NCI-H2171 (cell line): ENCODE data around the gene NBAS.

Source experiments
- DNase-seq: peaks from one replicate; lab custom pipeline; 2025; lab: John Stamatoyannopoulos, UW

The NBAS gene

DNA sequence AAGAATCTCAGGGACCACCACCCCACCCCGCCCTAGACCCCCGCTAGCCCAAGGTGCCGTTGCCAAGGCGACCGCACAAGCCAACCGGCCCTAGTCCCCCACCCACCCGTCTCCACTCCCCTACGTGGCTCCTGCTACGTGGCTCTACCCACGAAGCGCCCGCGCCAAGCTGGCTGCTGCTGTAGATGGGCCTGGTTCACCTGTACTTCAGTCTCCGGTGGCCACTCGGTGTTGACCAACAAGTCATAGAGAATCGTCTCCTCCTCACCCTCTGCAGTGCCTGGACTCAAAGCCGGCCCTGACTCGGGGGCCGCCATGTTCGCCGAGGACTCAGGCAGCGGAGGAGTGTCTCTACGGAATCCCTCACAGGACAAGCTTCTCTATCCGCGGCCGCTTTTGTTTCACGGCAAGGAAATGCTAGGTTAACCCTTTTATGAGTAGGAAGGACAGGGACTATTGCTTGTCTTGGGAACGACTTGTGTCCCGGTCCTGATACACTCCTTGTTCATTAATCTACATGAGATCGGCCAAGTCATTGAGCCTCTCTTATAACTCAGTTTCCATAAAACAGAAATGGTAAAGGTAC, at the start of gene NBAS:
Gene NBAS, minus strand, starts transcription at position 347 of the 586 bp plus-strand sequence. Its CDS starts 30 bp downstream, at position 317.
- DNase-seq: peak; percentile 88

- DNase-seq: no peak
Measured at GRCh38 chr2:15610430-15610952, 49.4 kb upstream of the NBAS start.

DNA sequence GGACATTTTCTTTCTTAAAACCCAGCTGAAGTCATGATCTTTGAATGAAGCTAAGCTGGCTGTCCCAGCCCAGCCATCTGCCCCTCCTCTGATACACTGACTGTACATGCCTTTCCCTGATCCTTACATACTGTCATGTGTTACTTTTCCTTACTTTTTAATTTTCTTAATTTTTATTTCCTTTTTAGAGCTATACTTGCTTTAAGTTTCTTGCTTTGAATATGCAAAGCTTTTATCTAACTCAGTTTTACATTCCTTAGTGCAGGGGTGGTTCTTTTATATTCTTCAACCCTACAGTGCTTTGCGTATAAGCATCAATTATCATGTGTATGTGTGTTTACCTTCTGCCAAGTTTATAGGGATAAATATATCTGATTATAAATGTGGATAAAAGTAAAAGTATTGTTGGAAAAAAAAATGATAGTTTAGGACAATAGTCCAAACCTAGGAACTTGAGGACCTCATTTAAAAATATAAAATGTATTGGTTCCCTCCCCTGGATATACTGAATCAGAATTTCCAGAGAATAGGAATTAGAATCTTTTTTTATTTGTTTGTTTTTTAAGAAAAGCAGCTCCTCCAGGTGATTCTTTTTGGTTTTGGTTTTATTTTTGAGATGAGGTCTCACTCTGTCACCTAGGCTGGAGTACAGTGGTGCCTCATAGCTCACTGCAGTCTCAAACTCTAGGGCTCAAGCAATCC, 48.4 kb upstream of the NBAS start:
- no peak for DNase-seq

DNA sequence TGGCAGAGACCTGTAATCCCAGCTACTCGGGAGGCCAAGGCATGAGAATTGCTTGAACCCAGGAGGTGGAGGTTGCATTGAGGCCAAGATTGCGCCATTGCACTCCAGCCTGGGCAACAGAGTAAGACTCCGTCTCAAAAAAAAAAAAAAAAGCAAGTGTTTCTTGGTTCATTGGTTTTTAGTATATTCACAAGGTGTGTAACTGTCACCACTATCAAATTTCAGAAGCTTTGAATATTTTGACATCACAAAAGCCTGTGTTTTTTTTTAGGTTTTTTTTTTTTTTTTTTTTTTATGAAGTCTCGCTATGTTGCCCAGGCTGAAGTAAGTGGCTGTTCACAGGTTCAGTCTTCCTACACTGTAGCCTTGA, 47.2 kb upstream of the NBAS start:
- DNase-seq: no peak

DNA sequence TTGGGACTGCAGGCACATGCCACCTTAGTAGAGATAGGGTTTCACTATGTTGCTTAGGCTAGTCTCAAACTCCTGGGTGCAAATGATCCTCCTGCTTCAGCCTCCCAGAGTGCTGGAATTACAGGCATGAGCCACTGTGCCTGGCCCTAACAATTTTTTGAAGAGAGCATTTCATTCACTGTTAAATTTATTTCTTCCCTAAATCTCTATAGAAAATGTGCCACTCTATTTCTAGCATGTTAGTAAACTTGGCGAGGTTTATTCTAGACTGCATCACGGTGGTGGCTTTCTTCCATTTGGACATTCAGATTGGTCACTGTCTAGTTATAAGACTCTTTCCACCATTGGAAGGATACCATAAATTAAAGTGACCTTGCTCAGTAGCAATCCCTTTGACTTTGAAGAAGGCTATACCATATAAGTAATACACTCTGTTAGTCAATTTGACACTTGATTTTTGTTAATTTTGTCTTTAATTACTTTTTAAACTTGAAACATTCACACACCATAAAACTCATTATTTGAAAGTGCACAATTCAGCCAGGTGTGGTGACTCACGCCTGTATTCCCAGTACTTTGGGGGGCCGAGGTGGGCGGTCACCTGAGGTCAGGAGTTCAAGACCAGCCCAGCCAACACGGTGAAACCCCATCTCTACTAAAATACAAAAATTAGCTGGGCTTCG, 46.7 kb upstream of the NBAS start:
- DNase-seq: no peak

- no peak for DNase-seq
Measured at GRCh38 chr2:15606481-15607441, 45.6 kb upstream of the NBAS start.

DNA sequence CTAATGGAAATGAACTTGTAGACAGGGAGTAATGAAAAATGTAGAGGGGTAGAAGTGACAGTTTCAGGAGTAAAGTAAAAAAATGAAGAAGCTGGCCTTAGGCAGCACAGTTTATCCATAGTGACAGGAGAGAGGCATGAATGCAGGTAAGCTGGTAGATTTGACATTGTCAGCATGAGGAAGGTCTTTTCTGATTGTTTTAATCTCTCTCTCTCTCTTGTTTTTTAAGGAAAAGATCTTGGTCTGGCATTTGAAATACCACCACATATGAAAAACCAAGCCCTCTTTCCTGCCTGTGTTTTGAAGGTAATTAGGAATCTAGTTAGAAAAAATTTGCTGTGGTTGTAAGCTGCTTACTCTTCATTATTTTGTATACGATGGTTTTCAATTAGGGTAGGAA, 44.6 kb upstream of the NBAS start:
- no peak for DNase-seq

- no peak for DNase-seq
Measured at GRCh38 chr2:15603948-15604347, 42.8 kb upstream of the NBAS start.

DNA sequence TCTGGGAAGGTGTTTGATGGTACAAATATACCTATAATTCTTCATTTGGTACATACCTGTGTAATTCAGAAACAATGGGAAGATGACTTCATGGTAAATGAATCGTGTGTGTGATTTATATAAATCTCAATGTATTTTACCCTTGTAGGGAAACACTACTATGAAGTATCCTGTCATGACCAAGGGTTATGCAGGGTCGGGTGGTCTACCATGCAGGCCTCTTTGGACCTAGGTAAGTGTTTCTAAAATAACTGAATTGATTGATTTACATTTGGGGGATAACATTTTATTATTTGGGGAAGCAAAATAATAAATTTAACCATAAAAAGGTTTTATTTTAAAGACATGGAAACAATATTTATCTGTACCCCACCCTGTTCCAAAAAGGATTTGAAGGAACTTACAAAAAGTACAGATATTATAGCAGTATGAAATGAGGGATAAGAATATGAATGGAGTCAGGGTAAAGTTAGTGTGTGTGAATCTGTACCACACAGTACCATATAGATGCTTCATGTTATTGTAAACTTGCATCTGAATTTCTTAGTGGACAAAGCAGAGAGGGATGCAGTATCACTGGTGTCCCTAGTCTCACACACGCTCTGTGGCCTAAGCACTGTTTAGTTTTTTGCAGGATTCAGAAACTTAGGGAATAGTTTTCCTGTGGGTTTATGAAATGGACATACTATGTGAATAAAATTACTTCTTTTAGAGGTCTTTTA, 42.1 kb upstream of the NBAS start:
- no peak for DNase-seq

- no peak for DNase-seq
Measured at GRCh38 chr2:15602393-15602792, 41.3 kb upstream of the NBAS start.

DNA sequence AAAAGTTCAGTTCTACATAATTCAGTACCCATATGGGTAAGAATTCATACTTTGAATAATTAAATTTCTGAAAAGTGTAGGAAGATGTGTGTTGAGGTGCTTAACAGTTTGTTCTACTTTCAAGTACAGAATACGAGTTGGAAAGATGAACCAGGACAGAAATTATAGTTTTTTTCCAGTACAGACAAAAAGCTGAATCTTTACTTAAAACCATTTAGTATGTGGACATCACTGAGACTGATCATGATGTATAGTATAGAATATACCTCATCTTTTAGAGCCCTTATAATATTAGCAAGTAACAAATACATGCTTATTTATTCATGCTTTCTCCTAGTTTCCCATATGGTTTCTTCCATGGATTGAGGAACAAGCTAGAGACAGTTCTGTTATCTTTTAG, 40.5 kb upstream of the NBAS start:
- no peak for DNase-seq

DNA sequence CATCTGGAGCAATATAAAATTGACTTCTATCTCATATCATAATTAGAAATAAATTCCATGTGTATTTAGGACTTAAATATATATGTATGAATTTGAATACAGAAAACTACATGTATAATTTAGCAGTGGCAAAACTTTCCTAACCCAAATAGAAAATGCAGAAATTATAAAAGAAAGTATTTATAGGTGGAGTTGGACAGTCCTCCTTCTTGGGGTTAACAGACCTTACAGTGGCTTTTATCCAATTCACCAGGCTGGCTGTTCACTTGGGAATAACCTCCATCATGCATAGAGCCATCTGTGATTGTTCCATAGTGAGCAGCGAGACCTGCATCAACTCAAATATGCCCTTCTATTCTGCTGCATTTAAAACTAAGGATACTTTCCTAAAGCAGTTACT, 38.9 kb upstream of the NBAS start:
- DNase-seq: no peak

DNA sequence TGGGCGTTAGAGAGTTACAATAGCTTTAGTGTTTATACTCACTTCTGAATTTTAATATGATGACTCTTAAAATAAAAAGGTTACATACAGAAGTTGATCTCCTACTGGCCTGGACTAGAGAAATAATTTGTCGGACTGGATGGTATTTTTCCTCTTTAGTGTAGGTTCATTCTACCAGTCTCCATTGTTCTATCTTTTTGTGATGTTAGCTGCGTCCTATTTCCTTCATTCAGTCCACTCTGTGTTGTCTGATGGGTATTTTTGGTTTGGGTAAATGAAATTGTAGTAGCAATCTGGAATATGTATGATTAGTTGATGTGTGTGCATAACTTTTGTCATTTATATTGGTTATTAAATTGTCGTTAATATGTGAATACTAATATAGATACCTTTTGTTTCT, 35.8 kb upstream of the NBAS start:
- no peak for DNase-seq

DNA sequence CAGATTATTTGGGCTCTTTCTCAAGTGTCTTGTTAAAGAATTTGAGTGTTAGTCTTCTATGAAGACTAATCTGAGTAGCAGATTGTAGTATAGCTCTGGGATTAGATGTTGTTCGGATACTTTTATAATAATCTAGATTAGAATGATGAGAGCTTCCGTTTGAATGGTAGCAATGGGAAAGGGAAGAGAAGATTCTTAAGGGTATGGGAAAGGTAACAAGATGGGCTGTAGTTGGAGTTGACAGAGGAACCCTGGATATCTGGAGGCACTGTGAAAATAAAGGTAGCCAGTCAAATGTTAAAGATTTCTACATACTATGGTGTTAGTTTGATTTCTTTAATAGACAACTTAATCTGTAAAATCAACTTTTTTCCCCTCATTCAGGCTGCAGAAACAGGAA, 35.2 kb upstream of the NBAS start:
- DNase-seq: no peak

DNA sequence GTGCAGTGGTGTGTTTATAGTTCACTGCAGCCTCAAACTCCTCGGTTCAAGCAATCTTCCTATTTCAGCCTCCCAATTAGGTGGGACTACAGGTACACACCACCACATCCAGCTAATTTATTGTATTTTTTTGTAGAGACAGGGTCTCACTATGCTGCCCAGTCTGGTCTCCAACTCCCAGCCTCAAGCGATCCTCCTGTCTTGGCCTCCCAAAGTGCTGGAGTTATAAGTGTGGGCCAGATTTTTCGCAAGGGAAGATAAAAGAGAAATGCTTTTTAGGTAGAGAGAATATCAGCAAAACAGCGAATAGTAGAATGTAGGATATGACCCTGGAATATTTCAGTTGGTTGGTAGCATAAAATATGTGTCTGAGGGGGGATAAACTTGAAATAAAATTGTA, 34.8 kb upstream of the NBAS start:
- no peak for DNase-seq

- no peak for DNase-seq
Measured at GRCh38 chr2:15595342-15595905, 34.3 kb upstream of the NBAS start.

DNA sequence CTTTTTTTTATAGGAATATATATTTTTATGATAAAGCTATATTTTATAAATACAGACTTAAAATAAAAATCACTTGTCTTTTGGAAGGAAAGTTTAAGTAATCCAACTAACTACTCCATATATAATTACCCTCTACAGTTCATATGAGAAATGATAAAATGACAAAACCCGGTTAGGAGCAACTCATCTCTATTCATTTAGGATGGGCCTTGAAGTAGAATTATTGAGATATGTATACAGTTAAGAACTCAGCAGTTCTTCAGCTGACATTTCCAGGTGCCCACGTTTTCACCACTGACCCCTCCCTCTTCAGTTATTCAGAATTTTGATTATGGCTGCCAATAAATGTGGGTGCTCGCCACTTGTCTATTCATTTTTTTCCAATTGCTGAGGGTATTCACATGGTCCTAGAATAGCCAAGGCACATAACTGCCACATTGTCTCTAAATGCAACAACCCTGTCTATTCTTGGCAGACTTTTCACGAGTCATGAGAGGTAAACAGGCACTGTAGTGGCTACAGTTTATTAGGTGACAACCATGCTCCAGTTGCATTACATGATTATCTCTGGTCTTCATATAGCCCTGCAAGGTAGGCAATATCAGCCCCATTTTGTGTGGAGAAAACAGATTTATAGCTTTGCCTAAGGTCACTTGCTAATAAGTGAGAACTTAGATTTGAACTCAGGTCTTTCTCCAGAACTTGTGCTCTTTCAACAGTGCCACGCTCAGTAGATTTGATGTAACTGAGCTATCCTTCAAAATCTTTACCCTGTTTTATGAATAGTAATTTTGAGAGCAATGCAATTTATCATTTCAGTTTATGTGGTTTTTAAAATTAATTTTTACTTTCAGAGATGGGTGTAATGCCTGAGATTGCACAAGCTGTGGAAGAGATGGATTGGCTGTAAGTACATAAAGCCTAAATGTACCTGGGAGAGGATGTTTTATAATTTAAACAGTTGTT, 33.4 kb upstream of the NBAS start:
- DNase-seq: no peak

DNA sequence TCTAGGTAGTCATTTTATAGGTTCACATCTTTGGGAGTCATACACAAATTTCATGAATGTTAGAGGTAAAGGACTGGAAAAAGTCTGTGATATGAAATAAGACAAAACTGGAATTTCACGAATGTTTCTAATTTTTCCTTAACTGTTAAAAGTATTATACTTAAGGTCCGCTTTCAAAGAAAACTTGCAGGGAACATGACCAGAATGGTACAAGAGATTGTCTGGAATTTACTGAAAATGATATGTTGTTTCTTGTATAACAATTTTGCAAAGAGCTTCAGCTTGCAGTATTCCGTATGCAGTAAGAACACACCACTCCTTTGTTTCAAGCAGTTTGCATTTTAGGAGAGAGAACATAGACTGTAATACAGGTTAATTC, 32.2 kb upstream of the NBAS start:
- DNase-seq: no peak

DNA sequence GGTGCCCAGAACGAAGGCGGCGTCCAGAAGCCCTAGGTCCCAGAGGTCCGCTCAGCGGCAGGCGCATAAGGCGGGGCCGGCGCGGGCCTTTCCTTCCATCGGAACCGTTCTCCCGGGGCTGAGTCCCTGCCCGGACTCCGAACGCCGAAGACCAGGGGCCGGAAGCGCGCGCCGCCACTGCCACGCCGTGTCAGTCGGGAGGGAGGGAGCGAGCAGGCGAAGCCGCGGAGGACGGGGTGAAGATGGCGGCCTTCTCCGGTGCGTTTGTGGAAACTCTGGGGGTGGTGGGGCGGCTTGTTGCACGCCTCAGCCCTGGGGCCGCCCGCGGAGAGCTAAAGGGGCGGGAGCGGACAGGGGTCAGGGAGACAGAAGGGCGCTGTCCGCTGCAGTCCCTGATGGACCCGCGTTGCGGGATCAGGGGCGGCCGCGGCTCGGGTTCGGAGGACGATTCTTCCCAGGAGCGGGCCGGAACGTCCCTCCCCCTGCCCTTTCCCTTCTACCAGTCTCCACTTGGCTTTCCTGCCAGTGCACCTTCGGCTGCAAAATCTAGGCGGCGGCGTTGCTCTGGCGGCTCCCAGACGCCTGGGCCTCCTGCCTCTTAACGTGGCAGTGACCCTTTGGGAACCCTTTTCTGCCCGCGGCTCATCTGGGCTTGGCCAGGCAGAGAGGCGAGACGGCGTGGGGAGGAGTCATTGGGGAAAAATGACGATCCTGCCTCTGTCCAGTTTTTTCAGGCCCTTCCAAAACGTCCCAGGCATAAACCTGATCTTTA, 30.7 kb upstream of the NBAS start, which contains the start of gene DDX1:
Gene DDX1, plus strand, starts transcription at position 177 of the 772 bp plus-strand sequence. Its CDS starts 66 bp downstream, at position 243.
- peak; percentile 95 for DNase-seq
